NCI-H748 treated with DMSO at 0.1 percent for 48 hours (cell line): ENCODE results near the gene KCNQ1.

Experiments
- DNase-seq: peaks from one replicate; lab custom pipeline; 2025; lab: John Stamatoyannopoulos, UW

KCNQ1 gene

GRCh38 chr11:2461253-2461955 is 16.6 kb downstream of the KCNQ1 start:
- DNase-seq, result no peak

DNA sequence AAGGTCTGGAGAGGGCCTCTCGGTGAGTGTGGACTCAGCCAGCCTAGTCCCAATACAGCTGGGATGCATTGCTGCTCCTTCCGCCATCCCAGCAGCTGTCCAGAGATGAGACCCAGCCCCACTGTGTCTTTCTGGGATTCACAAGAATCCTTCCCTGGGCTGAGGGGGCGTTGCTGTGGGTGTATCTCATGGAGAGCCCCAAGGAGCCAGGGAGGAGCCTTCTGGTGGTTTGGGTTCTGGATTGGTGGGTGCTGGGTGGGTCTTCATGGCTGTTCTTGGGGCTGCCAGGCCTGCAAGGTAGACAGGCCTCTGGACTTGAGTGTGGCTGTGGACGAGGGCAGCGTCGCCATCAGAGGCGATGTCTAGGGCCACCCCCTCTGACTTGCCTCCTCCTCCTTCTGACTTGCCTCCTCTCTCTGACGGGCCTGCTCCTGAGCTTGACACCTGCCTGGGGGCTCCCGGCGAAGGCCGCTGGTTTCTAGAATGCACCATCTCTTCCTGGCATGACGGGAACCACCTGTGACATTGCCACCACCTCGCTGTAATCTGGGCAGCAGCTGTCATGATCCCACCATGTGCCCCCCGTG is 17.2 kb downstream of the KCNQ1 start:
- no peak for DNase-seq

GRCh38 chr11:2462543-2462985 is 17.8 kb downstream of the KCNQ1 start:
- DNase-seq, result no peak

DNA sequence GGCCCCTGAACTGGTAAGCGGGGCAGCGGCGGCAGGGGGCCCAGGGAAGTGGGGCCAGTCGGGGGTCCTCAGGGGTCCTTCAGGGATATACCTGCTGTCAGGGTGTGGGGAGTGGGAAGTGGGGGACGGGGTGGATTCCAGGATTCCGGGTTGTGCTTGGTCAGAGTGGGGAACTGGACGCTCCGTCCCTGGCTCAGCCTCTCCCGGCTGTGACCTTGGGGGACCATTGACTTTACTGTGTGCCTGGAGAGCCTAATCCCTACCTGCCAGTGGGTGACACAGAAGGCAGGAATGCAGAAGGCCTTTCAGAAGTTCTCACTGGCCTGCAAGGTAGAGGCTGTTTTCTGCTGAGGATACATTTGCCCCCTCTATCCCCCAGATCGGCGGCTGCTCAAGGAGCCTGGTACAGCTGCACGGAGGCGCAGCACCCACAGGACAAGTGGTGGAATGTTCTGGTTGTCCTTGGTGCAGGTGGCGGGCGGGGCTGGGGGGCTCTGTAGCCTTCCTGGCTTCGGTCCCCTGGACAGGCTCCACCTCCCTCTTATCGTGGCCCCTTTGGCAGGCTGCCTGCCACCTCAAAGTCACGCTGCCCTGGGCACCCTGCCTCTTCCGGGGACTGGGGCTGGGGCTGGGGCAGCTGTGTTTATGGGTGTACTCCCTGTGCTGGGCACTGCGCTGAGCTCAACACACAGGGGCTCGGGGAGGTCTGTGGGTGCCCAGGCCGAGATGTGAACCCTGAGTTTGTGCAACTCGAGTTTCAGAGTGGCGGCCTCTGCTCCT is 18.4 kb downstream of the KCNQ1 start:
- no peak for DNase-seq

DNA sequence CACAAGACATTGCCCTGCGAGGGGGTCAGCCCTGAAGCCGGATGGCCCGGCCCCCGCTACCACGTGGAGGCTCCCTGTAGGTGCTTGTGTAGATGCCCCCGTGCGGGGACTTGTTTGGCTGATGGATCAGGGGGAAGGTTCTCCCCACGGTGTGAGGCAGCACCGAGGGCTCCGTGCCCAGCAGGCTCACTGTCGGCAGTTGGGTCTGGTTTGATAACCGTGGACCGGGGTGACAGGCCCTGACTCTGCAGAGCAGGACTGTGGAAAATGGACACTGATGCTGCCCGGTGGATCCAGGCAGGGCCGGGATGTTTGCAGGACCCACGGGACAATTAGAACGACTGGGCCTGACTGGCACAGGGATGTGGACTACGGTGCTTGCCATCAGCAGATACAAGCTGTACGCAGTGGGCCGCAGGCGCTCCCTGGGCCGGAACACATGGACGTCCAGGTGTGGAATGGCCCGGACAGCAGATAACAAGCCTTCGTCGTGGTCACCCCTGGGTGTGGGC is 19.0 kb downstream of the KCNQ1 start:
- no peak for DNase-seq

GRCh38 chr11:2464451-2465165 is 19.8 kb downstream of the KCNQ1 start:
- DNase-seq, result no peak

DNA sequence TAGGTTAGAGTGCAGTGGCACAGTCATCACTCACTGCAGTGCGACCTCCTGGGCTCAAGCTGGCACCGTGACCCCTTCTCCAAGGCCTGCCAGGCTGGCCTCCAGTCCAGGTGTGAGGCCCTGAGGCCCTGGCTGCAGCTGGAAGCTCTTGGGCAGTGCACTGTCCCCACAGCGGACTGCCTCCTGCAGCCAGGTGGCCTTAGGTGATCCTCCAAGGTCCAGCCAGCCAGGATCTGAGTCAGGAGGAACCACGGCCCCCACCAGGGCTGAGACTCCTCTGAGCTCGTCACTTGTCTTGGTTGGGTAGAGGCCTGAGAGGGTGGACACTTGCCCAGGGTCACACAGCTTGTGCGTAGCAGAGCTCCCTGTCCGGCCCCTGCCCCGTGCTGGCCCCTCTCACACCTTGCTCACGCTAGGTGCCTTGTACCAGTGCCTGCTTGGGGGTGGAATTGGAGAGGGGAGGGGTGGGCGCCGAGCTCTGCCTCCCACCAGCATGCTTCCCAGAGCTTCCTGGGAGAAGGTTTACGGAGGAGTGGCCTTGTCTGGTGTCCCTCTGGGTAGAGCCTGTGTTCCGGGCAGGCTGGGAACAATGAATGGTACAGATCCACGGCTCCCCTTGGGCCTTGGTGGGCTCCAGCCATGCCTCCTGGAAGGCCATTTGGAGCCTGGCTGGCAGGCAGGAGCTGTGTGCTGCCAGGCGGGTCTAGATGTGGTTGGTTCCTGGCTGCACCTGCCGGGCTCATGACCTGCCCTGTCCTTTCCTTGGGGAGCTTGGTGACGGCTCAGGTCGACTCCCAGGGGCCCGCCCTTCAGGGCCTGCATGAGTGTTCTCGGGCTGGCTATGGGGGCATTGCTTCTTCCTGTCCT is 20.6 kb downstream of the KCNQ1 start:
- no peak for DNase-seq

DNA sequence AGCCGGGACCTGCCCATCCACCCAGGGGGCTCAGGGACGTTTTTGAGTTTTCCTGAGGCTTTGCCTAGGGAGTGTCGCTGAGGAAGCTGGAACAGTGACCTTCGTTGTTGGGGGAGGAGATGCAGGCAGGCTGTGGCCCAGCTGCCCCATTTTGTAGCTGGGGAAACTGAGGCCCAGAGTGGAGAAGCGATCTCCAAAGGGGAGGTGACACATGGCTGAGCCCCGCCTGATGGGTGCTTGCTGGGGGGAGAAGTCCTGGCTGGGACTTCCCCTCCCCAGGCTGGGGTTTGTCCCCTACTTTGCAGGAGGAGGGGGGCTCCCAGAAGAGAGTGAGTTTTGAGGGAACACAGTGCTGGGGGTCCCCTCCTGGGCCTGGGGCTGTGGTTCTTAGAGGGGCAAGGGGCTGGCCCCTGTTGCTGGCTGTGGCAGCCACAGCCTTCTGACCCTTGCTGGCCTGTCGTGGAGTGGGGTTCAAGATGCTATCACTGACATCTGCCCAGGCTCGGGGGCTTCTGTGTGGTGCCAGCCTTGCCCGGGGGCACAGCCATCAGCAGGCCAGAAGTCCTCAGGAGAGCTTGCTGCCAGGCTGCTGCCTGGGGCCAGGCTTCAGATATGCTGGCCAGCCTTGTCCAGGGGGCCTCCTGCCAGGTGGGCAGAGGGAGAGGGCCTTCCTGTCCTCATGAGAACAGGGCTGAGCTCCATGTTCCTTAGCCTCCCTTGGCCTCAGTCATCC is 21.4 kb downstream of the KCNQ1 start:
- no peak for DNase-seq

GRCh38 chr11:2466869-2467694 is 22.3 kb downstream of the KCNQ1 start:
- DNase-seq, result no peak

GRCh38 chr11:2467695-2468055 is 22.9 kb downstream of the KCNQ1 start:
- no peak for DNase-seq

- DNase-seq, result no peak
Measured at GRCh38 chr11:2468363-2469235, 23.8 kb downstream of the KCNQ1 start.

- no peak for DNase-seq
Measured at GRCh38 chr11:2470495-2470894, 25.7 kb downstream of the KCNQ1 start.

- DNase-seq, result no peak
Measured at GRCh38 chr11:2471048-2471803, 26.4 kb downstream of the KCNQ1 start.

DNA sequence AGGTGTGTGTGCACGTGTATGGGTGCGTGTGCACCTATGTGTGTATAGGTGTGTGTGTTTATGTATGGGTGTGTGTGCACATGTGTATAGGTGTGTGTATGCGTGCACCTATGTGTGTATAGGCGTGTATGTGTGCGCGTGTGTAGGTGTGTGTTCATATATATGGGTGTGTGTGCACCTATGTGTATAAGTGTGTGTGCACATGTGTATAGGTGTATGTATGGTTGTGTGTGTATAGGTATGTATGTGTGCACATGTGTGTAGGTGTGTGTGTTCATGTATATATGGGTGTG is 26.9 kb downstream of the KCNQ1 start:
- DNase-seq, result no peak

- no peak for DNase-seq
Measured at GRCh38 chr11:2472428-2473186, 27.8 kb downstream of the KCNQ1 start.

- DNase-seq, result no peak
Measured at GRCh38 chr11:2473361-2474058, 28.7 kb downstream of the KCNQ1 start.
